HG03060 (cell line): ENCODE data around the gene OCLN.
"Not testable (repeated sequence)": the region's sequence is repeated elsewhere in the genome, so short reads cannot be mapped to it uniquely, and the experiment has no call there.

Experiments used
- ATAC-seq: cut with Tn5 transposase; IDR thresholded peaks from one replicate; pipeline ENCODE4 v1.9.1; 2021; ENCODE audit warnings: low read depth, moderate number of reproducible peaks; ENCODE audit not compliant: unreplicated experiment

The OCLN gene, protein sequence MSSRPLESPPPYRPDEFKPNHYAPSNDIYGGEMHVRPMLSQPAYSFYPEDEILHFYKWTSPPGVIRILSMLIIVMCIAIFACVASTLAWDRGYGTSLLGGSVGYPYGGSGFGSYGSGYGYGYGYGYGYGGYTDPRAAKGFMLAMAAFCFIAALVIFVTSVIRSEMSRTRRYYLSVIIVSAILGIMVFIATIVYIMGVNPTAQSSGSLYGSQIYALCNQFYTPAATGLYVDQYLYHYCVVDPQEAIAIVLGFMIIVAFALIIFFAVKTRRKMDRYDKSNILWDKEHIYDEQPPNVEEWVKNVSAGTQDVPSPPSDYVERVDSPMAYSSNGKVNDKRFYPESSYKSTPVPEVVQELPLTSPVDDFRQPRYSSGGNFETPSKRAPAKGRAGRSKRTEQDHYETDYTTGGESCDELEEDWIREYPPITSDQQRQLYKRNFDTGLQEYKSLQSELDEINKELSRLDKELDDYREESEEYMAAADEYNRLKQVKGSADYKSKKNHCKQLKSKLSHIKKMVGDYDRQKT

DNA sequence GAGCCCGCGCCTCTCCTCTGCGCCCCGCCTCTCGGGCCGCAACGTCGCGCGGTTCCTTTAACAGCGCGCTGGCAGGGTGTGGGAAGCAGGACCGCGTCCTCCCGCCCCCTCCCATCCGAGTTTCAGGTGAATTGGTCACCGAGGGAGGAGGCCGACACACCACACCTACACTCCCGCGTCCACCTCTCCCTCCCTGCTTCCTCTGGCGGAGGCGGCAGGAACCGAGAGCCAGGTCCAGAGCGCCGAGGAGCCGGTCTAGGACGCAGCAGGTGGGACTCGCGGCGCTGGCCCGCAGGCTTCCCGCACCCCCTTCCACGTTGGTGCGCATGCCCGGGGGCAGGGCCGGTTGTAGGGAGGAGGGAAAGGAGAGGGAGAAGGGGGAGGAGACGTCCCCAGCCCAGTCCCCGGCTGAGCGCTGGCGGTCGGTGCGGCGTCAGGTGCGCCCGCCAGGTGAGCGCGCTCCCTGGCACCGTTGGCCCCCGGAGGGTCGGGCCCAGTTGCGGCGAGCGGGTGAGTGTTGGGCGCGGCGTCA lies at the start of gene OCLN:
Gene OCLN, plus strand, starts transcription at position 400 of the 532 bp plus-strand sequence. CDS start 11,455 bp downstream, outside the sequence.
- no peak for ATAC-seq

GRCh38 chr5:69444127-69444754 lies 48.3 kb upstream of the OCLN start:
- no peak for ATAC-seq

DNA sequence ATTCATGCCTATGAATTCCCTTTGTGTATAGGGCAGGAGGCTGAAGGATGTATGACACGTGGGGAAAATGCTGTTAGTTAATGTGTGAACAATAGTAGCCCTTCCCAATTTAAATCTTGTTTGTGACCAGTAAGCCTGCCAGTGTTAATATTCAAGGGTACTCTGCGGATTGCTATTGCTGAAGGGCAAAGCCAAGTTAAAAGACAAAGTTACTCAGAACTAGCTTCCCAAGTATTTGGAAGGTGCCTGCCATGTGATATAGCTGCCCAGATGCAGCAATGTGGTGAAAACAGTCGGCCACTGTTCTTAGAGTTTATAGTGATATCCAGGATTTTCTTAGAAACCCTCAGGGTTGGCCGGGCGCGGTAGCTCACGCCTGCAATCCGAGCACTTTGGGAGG lies 43.1 kb upstream of the OCLN start:
- no peak for ATAC-seq

DNA sequence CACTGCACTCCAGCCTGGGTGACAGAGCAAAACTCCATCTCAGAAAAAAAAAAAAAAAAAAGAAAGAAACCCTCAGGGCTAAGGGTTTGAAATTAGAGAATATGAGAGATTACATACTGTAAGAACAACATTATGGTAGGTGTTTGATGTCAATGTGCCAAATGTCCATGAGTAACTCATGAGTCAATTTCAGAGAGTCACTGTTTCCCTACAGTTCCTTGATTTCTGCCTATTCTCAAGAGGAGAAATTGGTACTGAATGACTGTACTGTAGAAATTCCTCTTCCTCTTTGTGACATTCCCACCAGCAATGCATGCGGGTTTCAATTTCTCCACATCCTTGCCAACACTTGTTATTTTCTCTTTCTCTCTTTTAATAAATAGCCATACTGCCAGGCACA lies 42.5 kb upstream of the OCLN start:
- no peak for ATAC-seq

DNA sequence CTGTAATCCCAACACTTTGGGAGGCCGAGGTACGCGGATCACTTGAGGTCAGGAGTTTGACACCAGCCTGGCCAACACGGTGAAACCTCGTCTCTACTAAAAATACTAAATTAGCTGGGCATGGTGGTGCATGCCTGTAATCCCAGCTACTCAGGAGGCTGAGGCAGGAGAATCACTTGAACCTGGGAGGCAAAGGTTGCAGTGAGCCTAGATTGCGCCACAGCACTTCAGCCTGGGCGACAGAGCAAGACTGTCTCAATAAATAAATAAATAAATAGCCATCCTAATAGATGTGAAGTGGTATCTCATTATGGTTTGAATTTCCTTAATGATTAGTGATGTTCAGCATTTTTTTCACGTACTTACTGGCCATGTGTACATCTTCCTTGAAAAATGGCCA lies 42.1 kb upstream of the OCLN start:
- ATAC-seq, result not testable (repeated sequence)

DNA sequence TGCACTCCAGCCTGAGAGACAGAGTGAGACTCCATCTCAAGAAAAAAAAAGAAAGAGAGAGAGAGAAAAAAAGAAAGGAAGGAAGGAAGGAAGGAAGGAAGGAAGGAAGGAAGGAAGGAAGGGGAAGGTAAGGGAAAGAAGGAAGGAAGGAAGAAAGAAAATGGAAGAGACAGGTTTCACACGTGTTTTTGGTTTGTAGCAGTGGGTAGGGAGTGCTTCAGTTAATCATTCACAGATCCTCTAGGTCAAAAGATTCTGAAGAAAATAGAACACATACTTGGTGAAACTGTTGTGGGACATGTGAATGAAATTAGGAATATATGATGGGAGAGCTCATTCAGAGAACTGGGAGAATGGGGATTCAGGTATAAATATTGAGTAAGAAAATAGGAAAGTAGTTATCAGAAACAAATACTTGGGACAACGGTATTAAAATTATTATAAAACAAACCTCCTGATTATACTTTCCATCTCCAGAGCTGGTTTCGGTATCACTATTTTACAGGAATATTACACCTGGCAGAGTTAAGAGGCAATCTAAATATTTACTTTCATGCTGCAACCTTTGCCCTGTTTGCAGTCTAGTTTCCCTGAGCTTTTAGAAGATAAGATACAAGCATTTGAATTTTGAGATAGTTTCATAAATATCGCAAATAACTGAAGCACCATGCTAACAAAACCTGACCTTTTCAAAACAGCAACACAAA lies 40.5 kb upstream of the OCLN start:
- no peak for ATAC-seq

DNA sequence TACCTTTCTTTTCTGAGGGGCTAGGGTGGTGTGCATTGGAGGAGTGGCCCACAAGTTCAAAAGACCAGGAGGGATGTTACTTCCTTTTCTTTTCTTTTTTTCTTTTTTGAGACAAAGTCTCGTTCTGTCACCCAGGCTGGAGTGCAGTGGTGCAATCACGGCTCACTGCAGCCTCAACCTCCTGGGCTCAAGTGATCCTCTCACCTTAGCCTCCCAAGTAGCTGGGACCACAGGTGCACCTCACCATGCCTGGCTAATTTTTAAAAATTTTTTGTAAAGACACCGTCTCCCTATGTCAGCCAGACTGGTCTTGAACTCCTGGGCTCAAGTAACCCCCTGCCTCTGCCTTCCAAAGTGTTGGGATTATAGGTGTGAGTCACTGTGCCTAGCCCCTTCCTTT lies 39.1 kb upstream of the OCLN start:
- ATAC-seq, result not testable (repeated sequence)

- ATAC-seq, result no peak
These were observed 37.9 kb upstream of the OCLN start for GRCh38 chr5:69454460-69455249.

GRCh38 chr5:69455428-69455988 lies 37.1 kb upstream of the OCLN start:
- ATAC-seq, result not testable (repeated sequence)

- no peak for ATAC-seq
These were observed 30.4 kb upstream of the OCLN start for GRCh38 chr5:69462170-69462569.

GRCh38 chr5:69466375-69466774 lies 26.2 kb upstream of the OCLN start:
- ATAC-seq, result not testable (repeated sequence)

DNA sequence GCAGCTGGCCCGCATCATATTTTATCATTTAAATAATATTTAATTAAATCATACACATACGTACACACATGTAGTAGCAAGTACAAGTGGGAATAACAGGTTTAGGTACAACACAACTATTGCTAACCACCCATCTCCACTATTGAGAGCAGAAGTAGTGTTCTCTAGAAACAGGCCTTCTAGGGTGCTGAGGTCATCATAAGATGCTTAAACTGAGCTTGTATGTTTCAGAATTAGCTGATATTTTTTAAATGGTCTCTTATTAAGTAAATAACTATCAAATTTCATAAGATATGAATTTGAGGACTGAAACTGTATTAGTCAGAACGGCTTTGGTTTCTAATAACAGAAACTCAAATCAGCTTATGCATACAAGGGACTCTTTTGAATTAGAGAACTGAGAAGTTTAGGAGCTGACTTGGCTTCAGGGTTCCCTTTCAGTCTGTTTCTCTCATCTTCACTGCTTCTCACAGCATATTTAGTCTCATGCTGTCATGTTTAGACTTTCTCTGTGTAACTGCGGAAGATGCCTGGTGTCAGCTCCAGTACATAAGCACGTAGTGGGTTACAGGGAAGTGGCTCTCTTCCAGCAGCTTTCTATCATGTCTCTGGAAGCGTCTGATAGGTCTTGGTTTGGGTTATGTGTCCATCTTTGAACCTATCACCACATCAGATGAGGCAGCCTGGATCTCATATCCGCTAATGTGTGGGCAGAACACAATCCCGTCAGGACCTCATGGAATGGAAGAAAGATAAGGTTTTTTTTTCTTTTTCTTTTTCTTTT lies 25.0 kb upstream of the OCLN start:
- peak; percentile 76 for ATAC-seq

GRCh38 chr5:69468631-69469030 lies 24.0 kb upstream of the OCLN start:
- no peak for ATAC-seq

GRCh38 chr5:69471516-69471915 lies 21.1 kb upstream of the OCLN start:
- not testable (repeated sequence) for ATAC-seq

- ATAC-seq, result not testable (repeated sequence)
These were observed 20.0 kb upstream of the OCLN start for GRCh38 chr5:69472535-69473143.

DNA sequence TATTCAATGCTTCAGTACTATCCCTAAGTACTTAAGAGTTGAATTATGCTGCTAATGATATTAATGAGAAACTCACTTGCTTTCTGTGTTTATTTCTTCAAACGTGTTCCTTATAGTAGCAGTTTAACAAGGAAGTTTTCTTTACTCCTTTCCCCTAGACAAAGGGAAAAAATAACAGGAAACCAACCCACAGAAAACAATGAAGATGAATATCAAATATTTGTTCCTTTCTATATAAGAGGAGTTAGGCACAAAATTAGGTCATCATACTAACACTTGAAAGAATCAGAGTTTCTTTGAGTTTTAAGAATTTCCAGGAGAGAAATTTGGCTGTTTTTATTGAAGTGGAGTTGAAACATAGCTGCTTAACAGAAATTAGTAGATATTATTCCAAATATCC lies 15.4 kb upstream of the OCLN start:
- no peak for ATAC-seq

DNA sequence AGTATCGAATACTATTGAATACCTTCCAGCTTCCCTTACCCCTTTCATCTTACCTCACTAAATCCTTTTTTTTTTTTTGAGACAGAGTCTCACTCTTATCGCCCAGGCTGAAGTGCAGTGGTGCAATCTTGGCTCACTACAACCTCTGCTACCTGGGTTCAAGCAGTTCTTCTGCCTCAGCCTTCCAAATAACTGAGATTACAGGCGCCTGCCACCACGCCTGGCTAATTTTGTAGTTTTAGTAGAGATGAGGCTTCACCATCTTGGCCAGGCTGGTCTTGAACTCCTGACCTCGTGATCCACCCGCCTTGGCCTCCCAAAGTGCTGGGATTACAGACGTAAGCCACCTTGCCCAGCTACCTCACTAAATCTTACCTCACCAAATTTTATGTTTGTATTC lies 14.3 kb upstream of the OCLN start:
- ATAC-seq, result not testable (repeated sequence)

DNA sequence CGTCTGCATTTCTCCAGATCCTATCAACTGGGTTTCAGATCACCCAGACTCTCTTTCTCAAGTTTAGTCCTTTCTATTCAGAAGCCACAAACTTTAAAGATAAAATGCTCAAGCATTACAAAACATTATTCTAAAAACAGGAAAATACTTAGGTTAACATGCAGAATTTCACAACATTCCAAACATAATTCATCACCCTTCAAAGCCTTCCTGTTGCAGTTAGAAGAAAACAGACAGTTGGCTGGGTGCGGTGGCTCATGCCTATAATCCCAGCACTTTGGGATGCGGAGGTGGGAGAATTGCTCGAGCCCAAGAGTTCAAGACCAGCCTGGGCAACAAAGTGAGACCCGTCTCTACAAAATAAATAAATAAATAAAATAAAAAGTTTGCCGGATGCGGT lies 7.7 kb upstream of the OCLN start:
- ATAC-seq, result no peak

GRCh38 chr5:69485471-69485870 lies 7.1 kb upstream of the OCLN start:
- ATAC-seq, result no peak
